GM18861 (cell line): Measurements from ENCODE around the gene ABR.
"Not testable (repeated sequence)": the region's sequence is repeated elsewhere in the genome, so short reads cannot be mapped to it uniquely, and the experiment has no call there.

Source experiments
- ATAC-seq: cut with Tn5 transposase; IDR thresholded peaks from one replicate; pipeline ENCODE4 v1.9.1; 2021; ENCODE audit not compliant: unreplicated experiment

Gene ABR

DNA sequence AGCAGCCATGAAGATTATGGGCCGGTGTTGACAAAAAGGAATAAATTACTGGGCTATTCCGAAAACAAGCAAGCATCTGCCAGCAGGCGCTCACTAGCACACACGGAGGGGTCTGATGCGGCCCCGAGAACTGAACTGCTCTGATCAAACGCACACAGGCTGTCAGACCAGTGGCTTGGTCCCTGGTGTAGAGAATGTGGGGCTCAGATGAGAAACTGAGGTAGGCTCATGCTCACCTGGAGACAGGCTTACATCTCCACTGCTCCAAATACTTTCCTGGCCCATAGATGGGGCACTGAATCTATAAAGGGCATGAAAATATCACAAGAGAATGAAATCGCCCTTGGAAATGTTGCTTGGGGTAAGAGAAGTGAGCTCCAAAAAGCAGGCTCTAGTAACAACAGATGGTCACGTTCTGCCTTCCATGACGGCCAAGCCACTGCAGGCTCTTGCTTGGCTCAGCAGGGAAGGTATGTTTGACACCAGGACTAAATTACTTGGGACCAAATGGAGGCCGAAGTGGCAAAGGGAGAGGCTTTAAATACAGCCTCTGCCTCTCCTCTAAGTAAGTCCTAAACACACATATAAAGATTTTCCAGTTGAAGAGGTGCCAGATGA is 5.4 kb downstream of the ABR start:
- no peak for ATAC-seq

DNA sequence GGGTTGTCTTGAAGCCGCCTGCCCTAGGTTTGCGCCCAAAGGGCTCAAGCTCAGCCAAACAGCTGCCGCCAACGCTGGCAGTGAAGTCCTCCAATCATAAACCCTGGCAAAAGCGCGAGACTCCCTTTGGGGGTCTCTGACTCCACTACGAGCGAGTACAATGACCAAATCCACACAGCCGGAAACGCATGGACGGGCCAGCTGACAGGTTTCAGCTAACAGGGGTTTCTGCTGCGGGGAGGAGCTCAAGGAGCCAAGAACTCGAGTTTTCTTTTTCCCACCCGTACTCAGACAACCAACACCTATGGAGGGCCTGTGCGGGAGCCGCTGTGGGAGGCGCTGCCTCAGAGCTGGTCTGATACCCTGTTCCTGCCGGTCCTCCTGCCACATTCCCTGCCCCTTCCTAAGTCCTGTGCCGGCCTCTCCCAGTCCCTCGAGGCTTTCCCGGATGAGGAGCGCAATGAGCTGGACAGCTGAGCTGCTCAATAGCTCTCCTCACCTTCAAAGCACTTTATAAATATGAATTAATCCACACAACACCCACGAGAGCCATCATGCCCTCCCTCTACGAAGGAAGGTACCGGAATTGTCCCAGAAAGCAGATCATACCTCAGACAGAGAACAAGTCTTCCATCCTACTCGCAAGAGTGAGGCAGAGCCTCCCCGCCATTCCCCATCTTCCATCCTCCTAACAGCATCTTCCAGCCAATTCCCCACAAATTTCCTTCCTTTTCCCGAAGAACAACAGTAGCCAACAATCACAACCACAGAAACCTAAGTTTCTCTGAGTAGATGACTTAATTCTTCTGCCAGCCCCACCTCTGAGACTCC is 6.1 kb downstream of the ABR start:
- no peak for ATAC-seq

DNA sequence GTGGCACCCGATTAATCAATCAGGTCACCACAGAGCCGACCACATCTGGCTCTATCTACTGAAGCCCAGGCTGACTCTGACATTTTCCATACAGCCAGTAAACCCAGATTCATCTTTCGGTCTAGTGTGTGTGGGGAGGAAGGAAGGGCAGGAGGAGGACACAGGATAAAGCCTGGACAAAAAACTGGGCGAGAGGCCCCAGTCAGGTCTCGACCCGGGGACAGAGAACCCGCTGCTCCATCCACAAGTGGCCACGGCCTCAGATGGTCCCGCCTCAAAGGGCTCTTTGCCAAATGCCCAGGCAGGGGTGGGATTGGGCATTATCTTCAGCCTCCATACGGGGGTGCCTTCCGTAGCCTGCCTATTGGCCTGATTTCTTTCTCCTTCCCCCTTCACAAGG is 7.8 kb downstream of the ABR start:
- ATAC-seq = no peak

DNA sequence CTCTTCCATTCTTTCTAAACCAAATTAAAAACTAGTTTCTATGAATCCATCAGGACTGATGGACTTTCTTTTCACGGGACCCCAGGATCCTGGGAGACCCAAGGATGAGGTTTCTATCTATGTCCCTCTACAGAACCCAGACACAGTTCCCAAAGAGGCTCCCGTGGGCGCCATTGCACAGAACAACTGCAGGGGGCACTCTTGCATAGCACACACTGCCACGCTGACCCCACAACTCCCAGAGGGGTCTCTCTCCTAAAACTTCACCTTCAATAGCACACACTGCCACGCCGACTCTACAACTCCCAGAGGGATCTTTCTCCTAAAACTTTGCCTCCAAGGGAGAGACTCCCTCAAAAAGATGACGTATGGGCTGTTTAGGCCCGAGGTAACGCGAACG is 9.0 kb downstream of the ABR start:
- no peak for ATAC-seq

DNA sequence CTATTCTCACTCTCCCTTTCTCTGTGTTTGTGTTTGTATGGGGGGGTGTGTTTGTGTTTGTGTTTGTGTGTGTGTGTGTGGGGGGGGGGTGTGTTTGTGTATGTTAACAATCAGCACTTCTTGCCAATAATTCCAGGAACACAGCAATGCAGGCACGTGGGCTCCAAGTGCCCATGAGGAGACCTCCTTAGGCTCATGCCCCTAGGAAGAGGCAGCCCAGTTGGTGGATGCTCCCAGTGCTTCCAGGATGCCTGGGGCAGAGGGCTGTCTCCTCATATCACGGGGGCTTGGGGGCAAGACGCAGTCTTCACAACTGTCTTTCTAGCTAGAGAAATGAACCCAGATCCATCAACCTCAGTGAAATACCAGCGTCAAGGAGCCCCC is 9.9 kb downstream of the ABR start:
- no peak for ATAC-seq

DNA sequence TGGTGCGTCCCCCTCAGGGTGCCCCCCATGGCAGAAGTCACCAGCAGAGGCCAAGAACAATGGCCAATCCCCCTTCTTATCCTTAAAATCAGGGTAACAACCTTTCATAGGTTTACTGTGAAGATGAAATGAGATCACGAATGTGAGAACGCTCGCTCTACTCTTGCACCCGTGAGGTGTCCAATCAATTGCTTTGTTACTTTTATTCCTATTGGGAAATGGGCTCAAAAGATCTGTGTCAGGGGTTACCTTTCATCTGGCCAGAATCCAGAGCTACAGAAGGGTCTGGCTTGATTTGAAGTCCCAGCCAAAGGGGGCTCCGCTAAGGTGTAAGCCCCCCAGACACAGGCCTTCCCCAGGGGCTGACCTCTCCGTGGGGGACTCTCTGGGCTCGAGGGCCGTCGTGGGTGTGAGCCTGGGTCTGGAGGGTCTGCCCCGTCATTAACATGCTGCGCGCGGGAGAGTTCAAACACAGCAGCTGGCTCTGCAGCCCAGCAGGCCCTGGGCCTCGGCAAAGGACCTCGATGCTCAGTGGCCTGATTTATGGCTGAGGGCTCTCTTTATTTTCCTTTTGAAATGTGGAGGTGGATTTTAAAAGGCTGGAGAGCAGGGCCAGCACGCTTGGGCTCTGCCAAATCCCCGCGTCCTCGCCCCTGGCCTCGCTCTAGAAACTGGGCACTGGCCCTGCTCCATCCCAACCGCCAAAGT is 10.4 kb downstream of the ABR start:
- no peak for ATAC-seq

DNA sequence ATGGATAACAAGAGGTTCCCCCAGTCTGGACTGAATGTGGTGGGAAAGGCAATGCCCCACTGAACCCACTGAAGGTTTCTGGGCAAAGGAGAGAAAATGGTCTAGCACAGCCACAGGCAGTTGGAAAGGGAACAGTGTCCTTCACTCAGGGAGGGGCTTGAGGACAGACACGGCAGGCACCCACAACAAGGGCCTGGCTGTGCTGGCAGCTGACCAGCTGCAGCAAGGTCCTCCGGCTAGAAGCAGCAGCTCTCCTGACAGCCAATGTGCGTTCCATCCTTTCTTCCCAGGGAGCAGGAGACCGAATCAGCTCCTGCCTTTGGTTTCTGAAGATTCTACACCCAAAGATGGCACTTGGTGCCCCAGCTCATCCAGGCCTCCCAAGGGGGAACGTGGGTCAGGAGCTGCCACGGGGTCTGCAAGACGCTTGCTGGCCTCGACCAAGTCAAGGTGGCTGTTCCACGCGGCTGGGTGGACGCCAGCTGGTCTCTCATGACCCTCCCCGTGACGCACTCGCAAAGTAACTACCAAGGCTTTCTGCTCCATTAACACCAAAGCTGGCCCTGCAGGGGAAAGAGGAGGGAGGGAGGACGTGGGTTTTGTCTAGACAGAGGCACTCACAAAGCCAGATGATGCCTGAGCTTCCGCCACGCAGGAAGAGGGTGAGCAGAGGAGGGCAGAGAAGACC is 11.1 kb downstream of the ABR start:
- no peak for ATAC-seq

DNA sequence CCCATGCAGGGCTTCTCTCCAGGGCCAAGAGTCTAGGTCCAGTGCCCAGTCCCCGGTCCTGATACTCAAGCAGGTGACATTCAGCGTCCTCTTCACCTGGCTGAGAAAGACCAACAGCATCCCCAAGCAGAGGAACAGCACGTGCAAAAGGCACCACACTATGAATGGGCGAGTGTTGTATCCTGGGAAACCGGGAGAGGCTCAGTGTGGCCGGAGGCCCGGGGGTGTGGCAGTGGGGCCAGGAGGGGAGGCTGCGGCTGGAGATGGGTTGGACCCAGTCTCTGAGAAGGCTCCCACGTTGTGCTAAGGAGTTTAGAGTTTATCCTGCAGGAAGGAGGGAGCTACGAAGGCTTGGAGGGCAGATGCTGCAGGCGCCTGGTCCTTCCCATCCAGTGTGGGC is 13.5 kb downstream of the ABR start:
- no peak for ATAC-seq

DNA sequence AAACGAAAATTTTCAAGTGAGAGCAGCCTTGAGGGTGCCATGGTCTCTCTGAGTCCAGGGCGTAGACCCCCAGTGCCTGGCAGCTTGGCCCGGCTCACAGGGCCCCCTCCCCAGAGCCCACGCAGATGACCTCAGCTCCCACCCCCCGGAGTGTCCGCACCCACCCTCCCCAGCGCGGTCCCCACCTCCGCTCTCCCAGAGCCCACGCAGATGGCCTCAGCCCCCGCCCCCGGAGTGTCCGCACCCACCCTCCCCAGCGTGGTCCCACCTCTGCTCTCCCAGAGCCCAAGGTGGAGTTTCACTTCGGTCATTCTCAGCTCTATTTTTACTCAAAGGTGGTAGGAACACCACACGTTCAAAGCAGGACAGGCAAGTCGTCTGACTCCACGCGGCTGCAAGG is 13.9 kb downstream of the ABR start:
- no peak for ATAC-seq

DNA sequence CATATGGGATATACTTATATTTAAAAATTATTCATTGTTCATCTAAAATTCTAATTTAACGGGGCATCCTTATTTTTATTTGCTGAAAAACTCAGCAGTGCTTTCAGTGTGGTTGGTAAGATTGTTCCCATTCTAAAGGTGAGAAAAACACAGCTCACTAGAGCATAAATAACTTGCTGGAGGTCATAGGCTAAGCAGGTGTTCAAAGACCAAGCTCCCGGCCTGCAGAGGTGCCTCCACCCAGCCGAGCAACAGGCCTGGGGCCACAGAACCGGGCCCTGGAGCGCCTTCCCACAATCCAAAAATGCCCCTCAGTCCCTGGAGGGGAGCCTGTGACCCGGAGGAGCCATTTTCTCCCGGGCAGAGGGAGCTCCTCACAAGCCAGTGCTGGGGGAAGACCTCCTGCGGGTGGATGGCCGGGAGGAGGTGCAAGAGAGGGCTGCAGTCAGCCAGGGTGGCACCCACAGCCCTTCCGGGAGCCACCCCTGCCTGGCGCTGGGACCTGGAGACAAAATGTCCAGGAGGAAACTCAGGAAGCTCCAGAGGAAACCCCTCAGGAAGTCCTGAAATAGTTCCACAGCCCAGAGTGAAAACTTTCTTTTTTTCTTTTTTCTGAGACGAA is 14.7 kb downstream of the ABR start:
- ATAC-seq = no peak

DNA sequence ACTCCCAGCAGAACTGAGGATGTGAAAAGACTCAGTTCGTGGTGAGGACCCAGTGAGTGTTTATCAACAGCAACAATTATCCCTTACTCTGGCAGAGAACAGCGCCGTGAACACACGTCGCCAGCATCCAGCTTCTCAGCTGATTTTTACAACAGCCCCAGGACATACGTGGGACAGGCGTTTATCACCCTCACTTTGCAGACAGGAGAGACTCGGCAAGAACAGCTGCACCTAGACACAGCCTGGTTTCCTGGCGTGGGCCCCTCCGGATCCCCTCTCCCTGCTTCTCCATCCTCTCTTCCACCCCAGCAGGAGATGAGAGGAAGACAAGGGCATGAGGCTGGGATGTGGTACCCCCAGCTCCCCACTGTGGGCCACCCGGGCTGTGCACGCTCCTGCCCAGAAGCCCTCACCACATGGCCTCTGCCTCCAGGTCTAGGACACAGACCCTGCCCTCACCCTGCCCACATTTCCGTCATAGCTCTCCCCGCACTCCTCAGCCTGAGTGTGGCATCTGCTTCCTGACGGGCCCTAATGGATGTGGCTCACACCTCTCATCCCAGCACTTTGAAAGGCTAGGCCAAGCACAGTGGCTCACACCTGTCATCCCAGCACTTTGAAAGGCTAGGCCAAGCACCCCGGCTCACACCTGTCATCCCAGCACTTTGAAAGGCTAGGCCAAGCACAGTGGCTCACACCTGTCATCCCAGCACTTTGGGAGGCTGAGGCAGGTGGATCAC is 17.5 kb downstream of the ABR start:
- ATAC-seq = no peak

DNA sequence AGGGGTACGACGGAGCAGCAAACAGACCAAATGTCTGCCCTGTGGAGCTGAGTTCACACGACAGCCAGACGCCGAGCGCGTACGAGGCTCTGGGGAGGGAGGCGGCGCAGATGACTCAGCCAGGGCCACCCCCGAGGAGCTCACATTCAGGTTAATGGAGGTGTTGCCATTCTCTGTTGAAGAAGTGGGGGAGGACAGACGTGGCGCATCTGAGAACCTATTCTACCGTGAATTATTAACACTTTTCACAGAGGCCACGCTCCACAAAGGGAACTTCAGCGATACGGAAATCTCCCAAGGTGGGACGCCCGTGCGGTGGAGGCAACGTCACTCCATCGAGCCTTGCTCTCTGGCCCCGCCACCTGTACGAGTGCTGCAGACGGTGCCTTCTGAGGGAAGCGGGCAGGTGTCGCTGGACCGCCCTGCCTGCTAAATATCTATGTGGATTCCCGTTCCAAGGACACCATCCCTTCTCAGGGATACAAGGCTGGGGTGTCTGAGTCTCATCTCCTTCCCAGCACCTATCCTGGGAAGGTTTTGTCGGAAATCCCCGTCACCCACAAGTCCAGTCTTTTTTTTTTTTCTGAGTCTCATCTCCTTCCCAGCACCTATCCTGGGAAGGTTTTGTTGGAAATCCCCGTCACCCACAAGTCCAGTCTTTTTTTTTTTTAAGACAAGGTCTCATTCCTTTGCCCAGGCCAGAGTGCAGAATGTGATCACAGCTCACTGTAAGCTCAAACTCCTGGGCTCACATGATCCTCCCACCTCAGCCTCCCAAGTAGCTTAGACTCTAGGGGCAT is 19.0 kb downstream of the ABR start:
- no peak for ATAC-seq

DNA sequence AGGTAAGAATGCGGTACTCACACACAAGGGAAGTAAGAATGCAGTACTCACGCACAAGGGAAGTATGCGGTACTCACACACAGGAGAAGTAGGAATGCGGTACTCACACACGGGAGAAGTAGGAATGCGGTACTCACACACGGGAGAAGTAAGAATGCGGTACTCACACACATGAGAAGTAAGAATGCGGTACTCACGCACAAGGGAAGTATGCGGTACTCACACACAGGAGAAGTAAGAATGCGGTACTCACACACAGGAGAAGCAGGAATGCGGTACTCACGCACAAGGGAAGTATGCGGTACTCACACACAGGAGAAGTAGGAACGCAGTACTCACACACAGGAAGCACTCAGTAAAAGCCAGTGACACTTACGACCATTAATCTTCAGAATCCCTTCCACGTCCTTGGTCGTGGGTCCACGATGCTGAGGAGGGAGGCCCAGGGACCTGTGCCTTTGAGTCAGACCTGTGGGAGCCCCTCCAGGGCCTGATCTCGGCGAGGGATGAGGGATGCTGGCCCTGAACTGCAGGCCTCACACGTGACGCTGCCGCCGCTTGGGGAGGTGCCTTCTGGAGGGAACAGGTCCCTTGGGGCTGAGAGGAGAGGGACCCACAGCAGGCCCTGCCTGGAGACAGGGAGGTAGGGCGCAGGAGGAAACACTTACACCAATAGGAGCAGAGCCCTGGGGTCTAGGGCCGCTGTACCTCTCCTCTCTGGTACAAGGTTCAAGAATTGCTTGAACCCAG is 20.2 kb downstream of the ABR start:
- no peak for ATAC-seq

DNA sequence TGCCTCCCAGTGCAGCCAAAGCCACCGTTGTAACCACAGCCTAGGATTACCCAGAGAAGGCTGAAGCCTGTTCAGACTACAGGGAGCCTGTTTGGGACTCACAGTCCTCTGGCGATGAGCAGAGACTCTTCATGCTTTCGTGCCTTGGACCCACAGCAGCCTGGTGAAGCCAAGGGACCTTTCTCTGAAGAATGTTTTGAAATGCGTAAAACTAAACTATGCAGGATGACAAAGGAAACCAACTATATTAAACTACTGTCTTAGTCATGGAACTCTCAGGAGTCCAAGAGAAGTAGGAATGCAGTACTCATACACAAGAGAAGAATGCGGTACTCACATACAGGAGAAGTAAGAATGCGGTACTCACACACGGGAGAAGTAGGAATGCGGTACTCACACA is 20.9 kb downstream of the ABR start:
- no peak for ATAC-seq

DNA sequence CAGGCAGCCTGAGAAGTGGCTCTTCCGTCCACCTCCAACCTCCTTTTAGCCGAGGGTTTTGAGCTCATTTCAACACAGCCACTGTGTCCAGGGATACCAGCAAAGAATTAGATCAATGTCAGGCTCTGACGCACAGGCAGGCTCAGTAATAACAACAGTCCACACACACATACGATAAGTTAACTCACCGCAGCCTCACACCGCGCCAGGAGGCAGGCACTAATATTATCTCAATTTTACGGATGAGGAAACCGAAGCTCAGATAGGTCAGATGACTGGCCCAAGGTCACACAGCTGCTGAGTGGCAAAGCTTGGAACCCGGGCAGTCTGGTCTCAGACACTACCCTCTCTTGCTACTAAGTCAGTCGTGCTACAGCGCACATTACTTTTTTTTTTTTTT is 22.9 kb downstream of the ABR start:
- no peak for ATAC-seq

DNA sequence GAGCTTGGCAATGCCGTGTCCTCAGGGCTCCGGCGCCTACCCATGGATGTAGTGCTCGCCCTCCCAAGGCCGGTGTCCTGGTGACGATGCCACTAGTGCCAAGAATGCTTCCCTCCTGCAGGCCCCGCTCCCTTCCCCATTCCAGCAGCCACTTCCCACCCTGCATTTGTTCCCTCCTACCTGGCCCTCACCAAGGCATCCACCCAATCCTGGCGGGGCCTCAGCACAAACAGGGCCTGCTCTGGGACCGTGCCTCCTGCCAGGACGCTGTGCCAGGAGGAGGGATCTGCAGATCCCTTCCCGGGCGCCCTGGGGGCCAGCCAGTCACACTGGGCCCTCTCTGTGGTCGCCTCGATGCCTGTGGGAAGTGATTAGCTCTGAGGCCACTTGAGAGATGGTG is 25.1 kb downstream of the ABR start:
- ATAC-seq = no peak

DNA sequence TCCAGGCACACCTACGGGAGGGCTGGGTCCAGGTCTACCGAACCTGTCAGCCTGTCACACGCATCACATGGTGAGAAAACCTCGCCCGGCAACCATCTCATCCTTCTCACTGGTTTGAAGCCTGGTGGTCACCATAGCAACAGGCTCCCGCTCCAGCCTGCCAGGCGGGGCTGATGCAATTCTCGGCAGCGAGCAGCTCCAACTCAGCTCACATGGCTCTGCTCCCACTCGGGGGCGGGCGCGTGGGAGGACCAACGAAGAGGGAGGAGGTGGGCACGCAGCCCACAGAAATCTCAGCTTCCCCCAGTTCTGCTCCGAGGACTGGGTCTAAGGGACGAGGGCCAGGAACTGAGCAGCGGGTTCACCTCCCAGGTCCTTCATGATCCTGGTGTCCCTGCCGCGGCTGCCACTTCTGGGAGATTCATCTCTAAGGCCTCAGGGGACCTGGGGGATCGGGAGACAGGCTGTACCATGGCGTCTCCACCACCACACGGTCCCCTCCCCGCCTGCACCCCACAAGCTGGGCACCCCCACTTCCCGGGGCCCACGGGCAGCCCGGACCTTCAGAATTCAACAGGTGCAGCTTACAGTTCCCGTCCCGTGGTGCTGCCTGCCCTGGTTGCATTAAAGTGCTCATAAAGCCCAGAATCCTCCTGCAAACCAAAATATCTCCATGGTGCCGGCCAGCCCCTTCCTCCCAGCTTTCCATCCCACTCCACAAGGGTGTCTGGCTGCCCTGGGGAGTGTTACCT is 25.8 kb downstream of the ABR start:
- no peak for ATAC-seq

DNA sequence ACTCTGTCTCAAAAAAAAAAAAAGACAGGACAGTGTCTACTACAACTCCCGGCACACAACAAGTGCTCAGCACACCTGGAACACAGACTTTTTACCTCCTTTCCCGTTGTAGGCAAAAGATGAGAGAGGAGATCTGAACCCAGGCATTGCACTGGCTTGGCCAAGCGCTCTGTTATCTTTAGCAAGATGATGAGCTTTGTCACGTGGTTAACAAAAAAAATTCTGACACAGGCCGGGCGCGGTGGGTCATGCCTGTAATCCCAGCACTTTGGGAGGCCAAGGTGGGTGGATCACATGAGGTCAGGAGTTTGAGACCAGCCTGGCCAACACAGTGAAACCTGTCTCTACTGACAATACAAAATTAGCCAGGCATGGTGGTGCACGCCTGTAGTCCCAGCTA is 27.2 kb downstream of the ABR start:
- ATAC-seq = not testable (repeated sequence)
